Smooth muscle cell (in vitro differentiated cells): ENCODE measurements around the gene TFF1. TPM values are rescaled to one million over a fixed set of nuclear protein-coding genes. Genes with fewer than 3 reads are reported as not detected.

Experiments
- DNase-seq: peaks from one replicate; lab custom pipeline; 2025; ENCODE audit not compliant: unreplicated experiment; lab: John Stamatoyannopoulos, UW
- H2AFZ ChIP-seq: fragments of 200-600 bp; sonication (generic); 2 replicates; pipeline ENCODE4 v1.6.0; 2016; ENCODE audit warnings: antibody characterized with exemption, low read depth, mild to moderate bottlenecking
- H3F3A ChIP-seq: fragments of 200-600 bp; sonication (generic); 2 replicates; pipeline ENCODE4 v1.6.0; 2017; ENCODE audit warnings: antibody characterized with exemption, low read depth
- H3K27ac ChIP-seq: fragments of 200-600 bp; sonication (generic); 2 replicates; pipeline ENCODE4 v1.5.1; 2016; ENCODE audit warnings: low read depth, mild to moderate bottlenecking
- H3K27me3 ChIP-seq: fragments of 200-600 bp; sonication (generic); 2 replicates; pipeline ENCODE4 v1.6.1; 2016; ENCODE audit warnings: low read depth, mild to moderate bottlenecking
- H3K36me3 ChIP-seq: fragments of 200-600 bp; sonication (generic); 2 replicates; pipeline ENCODE4 v1.5.1; 2016; ENCODE audit warnings: low read depth
- H3K4me1 ChIP-seq: fragments of 200-600 bp; sonication (generic); 2 replicates; pipeline ENCODE4 v1.5.1; 2016; ENCODE audit warnings: low read depth
- H3K4me2 ChIP-seq: fragments of 200-600 bp; sonication (generic); 2 replicates; pipeline ENCODE4 v1.6.0; 2016; ENCODE audit warnings: mild to moderate bottlenecking
- H3K4me3 ChIP-seq: fragments of 200-600 bp; sonication (generic); 2 replicates; pipeline ENCODE4 v1.5.1; 2016; ENCODE audit warnings: mild to moderate bottlenecking
- H3K79me2 ChIP-seq: fragments of 200-600 bp; sonication (generic); 2 replicates; pipeline ENCODE4 v1.6.0; 2016; ENCODE audit warnings: low read depth, mild to moderate bottlenecking
- H3K9ac ChIP-seq: fragments of 200-600 bp; sonication (generic); 2 replicates; pipeline ENCODE4 v1.6.0; 2016; ENCODE audit warnings: low read depth
- H3K9me3 ChIP-seq: fragments of 200-600 bp; sonication (generic); replicated peaks from 2 replicates; pipeline ENCODE4 v1.5.1; 2016; ENCODE audit warnings: low read depth
- H4K20me1 ChIP-seq: fragments of 200-600 bp; sonication (generic); 2 replicates; pipeline ENCODE4 v1.6.0; 2016; ENCODE audit warnings: low read depth
- WGBS: methylation state at CpG from one replicate; pipeline ENCODE4 v1.1.7; 2016; ENCODE audit warnings: low lambda C conversion rate; 5-methylcytosine and 5-hydroxymethylcytosine counted together
- polyA plus RNA-seq: library from polyadenylated mRNA; unstranded; fragments of >200 nt; fragmentation: Nextera tagmentation; extraction: Ambion mirVana; gene quantifications from 2 replicates; pipeline ENCODE4 v1.2.1, GENCODE V29; 2016
- total RNA-seq: library from RNA; depleted of rRNA; stranded (reverse); fragments of >200 nt; gene quantifications from 2 replicates; pipeline ENCODE4 v1.2.3, GENCODE V29; 2014
- TF ChIP-seq, protein P1 (sequence below): fragments of 200-600 bp; sonication (generic); IDR thresholded peaks from 2 replicates; pipeline ENCODE4 v1.5.1; 2017; ENCODE audit warnings: borderline replicate concordance, mild to moderate bottlenecking, antibody characterized with exemption; ENCODE audit not compliant: insufficient read depth, poor library complexity, severe bottlenecking

TFF1 gene
- total and polyA plus RNA-seq, 2 experiments from 2014 or later = 7.9 to 8.6 TPM

- DNase-seq = no peak
- no peak overlapping the region for H3K4me2 ChIP-seq
- H3K9ac ChIP-seq = no peak overlapping the region
- no peaks in the 10 kb centered on the region for H3K4me1 ChIP-seq
- H2AFZ ChIP-seq = no peak overlapping the region
- H3K36me3 ChIP-seq = no peaks in the 10 kb centered on the region
- H3F3A ChIP-seq = no peaks in the 10 kb centered on the region
- WGBS = 92% methylated on average over 2 of the region's 3 CpGs
- no peaks in the 10 kb centered on the region for H3K9me3 ChIP-seq
- no peaks in the 10 kb centered on the region for H3K79me2 ChIP-seq
- TF ChIP-seq, protein P1, sequence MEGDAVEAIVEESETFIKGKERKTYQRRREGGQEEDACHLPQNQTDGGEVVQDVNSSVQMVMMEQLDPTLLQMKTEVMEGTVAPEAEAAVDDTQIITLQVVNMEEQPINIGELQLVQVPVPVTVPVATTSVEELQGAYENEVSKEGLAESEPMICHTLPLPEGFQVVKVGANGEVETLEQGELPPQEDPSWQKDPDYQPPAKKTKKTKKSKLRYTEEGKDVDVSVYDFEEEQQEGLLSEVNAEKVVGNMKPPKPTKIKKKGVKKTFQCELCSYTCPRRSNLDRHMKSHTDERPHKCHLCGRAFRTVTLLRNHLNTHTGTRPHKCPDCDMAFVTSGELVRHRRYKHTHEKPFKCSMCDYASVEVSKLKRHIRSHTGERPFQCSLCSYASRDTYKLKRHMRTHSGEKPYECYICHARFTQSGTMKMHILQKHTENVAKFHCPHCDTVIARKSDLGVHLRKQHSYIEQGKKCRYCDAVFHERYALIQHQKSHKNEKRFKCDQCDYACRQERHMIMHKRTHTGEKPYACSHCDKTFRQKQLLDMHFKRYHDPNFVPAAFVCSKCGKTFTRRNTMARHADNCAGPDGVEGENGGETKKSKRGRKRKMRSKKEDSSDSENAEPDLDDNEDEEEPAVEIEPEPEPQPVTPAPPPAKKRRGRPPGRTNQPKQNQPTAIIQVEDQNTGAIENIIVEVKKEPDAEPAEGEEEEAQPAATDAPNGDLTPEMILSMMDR = no peak
- no peak overlapping the region for H3K4me3 ChIP-seq
- H3K27ac ChIP-seq = no peak overlapping the region
- no peaks in the 10 kb centered on the region for H4K20me1 ChIP-seq
- no peaks in the 10 kb centered on the region for H3K27me3 ChIP-seq
Observed at GRCh38 chr21:42375966-42376337, 9.6 kb upstream of the TFF1 start.

GRCh38 chr21:42375506-42375905 is 9.2 kb upstream of the TFF1 start:
- Histone ChIP-seq H3F3A (no peaks in the 10 kb centered on the region), H3K4me1 (no peaks in the 10 kb centered on the region), H3K79me2 (no peaks in the 10 kb centered on the region), H4K20me1 (no peaks in the 10 kb centered on the region), H2AFZ (no peak overlapping the region), H3K27ac (no peak overlapping the region), H3K27me3 (no peaks in the 10 kb centered on the region), H3K4me3 (no peak overlapping the region), H3K9me3 (no peaks in the 10 kb centered on the region), H3K36me3 (no peaks in the 10 kb centered on the region), H3K4me2 (no peak overlapping the region), H3K9ac (no peak overlapping the region)
- DNase-seq = no peak
- WGBS = 87% methylated on average over 11 of the region's 11 CpGs
- TF ChIP-seq, protein P1 = no peak

DNA sequence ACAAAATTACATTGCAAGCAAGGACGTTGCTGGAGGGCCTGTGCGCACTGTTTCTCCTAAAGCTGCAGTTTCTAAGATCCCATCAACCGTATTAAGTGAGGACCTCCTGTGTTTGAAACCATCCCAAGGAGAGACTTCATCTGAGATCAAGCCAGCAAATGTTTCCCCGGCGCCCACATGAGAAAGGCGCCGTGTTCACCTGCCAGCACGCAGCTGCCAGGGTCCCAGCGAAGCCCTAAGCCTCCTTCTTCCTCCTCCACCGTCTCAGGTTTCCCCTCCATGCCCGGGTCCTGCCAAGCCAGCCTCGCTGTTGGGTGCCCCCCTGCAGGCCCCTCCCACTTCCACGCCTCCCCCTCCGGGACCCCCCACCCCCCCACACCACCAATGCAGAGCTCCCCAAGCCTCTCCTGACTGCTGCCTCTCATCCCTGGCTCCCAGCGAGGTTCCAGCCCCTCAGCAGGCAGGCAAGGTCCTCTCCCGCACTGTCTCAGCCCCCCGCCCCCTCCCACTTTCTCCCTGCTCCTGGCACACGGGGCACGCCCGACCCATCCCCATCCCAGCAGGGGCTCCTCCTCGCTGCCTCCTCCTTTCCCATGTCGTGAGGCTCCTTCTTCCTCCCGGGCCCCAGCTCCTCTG is 8.6 kb upstream of the TFF1 start:
- 43% methylated on average over 18 of the region's 23 CpGs for WGBS

DNA sequence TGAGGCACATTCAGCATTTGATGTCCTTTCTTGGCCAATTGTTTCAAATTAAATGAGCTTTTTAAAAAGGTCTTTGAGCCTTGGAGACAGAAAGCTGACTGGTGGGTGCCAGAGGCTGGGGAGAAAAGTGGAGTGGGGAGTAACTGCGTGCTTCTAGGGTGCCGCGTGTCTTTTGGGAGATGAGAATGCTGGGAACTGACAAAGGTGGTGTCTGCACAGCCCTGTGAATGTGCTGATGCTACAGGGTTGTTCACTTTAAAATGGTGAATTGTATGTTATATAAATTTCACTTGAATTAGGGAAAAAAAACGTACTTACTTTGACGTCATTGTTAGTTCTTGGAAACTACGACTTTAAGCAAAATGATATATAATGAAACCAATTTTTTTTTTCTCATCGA is 8.1 kb upstream of the TFF1 start:
- no peak overlapping the region for H3K27ac ChIP-seq
- no peaks in the 10 kb centered on the region for H3K36me3 ChIP-seq
- 92% methylated on average over 7 of the region's 7 CpGs for WGBS
- DNase-seq = no peak
- no peaks in the 10 kb centered on the region for H3K4me1 ChIP-seq
- H3K4me2 ChIP-seq = no peak overlapping the region
- no peaks in the 10 kb centered on the region for H3K27me3 ChIP-seq
- no peak overlapping the region for H3K4me3 ChIP-seq
- H3K9me3 ChIP-seq = no peaks in the 10 kb centered on the region
- no peaks in the 10 kb centered on the region for H3K79me2 ChIP-seq
- TF ChIP-seq, protein P1 = no peak
- H4K20me1 ChIP-seq = no peaks in the 10 kb centered on the region
- no peak overlapping the region for H3K9ac ChIP-seq
- H3F3A ChIP-seq = no peaks in the 10 kb centered on the region
- H2AFZ ChIP-seq = no peak overlapping the region

More for the DNA sequence above, 8.6 kb upstream of the TFF1 start:
- no peak overlapping the region for H3K9ac ChIP-seq
- H3K27ac ChIP-seq = no peak overlapping the region
- no peaks in the 10 kb centered on the region for H3K36me3 ChIP-seq
- no peak overlapping the region for H3K4me3 ChIP-seq
- TF ChIP-seq, protein P1 = no peak
- DNase-seq = no peak
- no peaks in the 10 kb centered on the region for H4K20me1 ChIP-seq
- H3K27me3 ChIP-seq = no peaks in the 10 kb centered on the region
- no peaks in the 10 kb centered on the region for H3K79me2 ChIP-seq
- H2AFZ ChIP-seq = no peak overlapping the region
- H3K9me3 ChIP-seq = no peaks in the 10 kb centered on the region
- H3K4me1 ChIP-seq = no peaks in the 10 kb centered on the region
- H3K4me2 ChIP-seq = no peak overlapping the region
- H3F3A ChIP-seq = no peaks in the 10 kb centered on the region
